MM.1S (cell line): Measurements from ENCODE around the gene AFG1L.

Experiments used
- CTCF ChIP-seq: fragments of 300-600 bp; sonication (generic); IDR thresholded peaks from 2 replicates; pipeline ENCODE4 v1.5.1; 2016; ENCODE audit warnings: antibody characterized with exemption, low read length, mixed read lengths
- EZH2 ChIP-seq: fragments of 300-600 bp; sonication (generic); optimal IDR thresholded peaks from 2 replicates; pipeline ENCODE3; 2017; ENCODE audit warnings: low read depth, mild to moderate bottlenecking, antibody characterized with exemption, low read length, mixed read lengths
- EZH2phosphoT487 ChIP-seq: fragments of 300-600 bp; sonication (generic); IDR thresholded peaks from 2 replicates; pipeline ENCODE4 v1.6.1; 2018; ENCODE audit warnings: antibody characterized with exemption, low read length

DNA sequence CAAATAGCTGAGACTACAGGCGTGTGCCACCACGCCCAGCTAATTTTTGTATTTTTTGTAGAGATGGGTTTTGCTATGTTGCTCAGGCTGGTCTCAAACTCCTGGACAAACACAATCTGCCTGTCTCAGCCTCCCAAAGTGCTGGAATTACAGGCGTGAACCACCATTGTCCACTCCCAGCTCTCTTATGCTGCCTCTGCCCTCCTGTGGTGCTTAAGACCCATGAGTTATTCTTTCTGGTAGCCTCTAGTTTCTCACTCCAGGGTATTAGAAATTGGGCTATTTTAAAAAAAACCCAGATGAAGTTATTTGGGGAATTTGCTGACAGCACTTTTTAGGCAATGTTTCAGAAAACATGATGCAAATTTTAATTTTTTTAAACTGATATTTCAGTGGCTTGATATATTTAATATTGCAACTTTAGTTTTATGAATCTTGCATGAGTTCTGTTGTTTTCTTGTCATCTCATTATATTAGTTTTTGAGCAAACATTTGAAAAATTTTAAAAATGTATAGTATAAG, 151.8 kb downstream of the AFG1L start:
- no peak for TF ChIP-seq CTCF
- TF ChIP-seq EZH2: no peak
- no peak for TF ChIP-seq EZH2phosphoT487
